Sciatic nerve (tissue), 2 donors: Measurements from ENCODE around the gene SDK1. TPM values are rescaled to one million over a fixed set of nuclear protein-coding genes. Genes with fewer than 3 reads are reported as not detected.
"Not testable (repeated sequence)": the region's sequence is repeated elsewhere in the genome, so short reads cannot be mapped to it uniquely, and the experiment has no call there.

ENCODE experiments used
- ATAC-seq: fragments of 200-7000 bp; cut with Tn5 transposase; one replicate; pipeline ENCODE4 v1.9.1; 2020; ENCODE audit warnings: mild to moderate bottlenecking, moderate library complexity
- DNase-seq: peaks from one replicate; pipeline ENCODE4 v3.0.0-alpha.2; 2020; ENCODE audit warnings: low spot score
- intact Hi-C: fragments of 100-400 bp; cut with DNase I; formaldehyde crosslinking; loops from one replicate; pipeline ENCODE4 v1.14.2; 2022
- total RNA-seq: library from RNA; stranded (reverse); fragmentation: NEBNext Ultra II Directional; extraction: Animal tissue kit (Norgen Biotek cat#: 25700); gene quantifications from one replicate; pipeline ENCODE4 v1.2.1, GENCODE V29; 2021
- donor health status: DM: no; HTN: no; CAD: no.
- donor health status: DM: no; HTN: no; CAD: no.

SDK1 gene
- total RNA-seq, 1 donor from 2014 or later: 11.2 TPM

DNA sequence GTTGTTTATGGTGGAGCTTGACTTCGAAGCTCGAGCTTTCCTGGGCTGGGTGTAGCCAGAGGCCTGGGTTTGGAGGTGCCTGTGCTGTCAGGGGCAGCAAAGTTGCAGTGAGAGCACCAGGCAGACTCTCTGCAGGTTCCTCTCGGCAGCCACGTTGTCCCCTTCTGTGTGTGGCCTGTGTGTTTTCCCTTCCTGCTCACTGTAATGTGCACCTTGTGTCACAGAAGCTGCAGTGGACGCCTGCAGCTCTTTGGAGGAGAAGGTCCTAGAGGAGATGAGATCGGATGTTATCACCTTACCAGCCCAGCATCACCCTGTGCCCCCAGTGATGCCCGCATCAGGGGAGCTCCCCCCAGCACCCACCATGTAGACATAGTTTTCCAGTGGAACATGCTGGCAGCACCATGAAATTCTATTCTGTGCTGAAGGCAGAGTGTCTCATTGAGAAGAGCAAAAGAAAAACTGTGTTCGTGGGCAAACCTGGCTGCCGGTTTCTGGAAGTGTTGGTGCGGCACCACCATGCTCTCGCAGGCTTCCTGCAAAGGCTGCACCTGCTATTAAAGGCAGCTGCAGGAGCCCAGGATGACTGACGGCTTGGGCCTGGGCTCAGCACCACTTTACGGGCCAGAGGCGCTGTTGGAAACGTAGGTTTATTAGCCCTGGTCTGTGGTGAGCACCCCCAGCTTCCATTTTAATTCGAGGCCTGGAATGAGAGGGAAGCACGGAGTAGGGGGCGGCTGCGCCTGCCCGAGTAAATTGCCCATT lies 771.3 kb downstream of the SDK1 start:
- ATAC-seq (no peak), DNase-seq (no peak)
- intact Hi-C loops: loop anchor here (10.0 kb wide), 1 partner anchor 1288 kb away; no protein-coding TSS in a partner anchor

DNA sequence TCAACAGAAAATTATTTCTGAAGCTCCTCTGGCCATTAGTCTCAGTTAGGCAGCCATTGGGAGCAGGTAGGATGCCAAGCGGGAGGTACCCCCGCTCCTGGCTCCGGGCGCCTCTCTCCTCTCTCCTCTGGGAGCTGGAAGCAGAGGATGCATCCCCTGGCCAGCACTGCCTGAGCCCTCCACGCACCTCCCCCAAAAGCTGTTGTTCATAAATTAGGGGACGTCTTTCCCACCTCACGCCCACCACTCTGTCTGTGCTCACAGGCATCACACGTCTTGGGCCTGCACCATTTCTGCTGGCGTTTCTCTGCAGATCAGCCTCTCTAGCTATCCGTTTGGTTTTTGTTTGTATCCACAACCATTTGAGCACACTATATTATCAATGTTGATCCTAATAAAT lies 772.0 kb downstream of the SDK1 start:
- DNase-seq (no peak), ATAC-seq (no peak)
- intact Hi-C loops: loop anchor here (10.0 kb wide), 1 partner anchor 1288 kb away; no protein-coding TSS in a partner anchor

DNA sequence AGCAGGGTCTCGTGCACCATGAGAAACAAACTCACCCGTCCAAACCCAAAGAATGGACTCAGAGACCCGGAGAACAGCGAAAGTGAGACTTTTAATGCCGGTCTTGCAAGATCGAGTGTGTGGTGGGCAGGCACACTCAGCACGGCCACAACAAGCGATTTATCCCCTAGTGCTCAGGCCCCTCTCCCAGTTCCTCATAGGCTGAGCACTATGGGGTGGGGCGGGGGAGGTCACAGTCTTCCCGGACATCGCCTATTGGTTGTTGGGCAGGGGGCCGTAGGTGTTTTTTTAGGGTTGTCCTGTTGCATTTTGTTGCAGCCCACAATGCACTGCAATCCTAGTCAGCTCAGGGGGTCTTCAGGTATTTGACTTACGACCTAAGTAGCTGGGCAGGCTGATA lies 772.7 kb downstream of the SDK1 start:
- intact Hi-C loops: loop anchor here (10.0 kb wide), 1 partner anchor 1289 kb away; no protein-coding TSS in a partner anchor
- DNase-seq (no peak), ATAC-seq (no peak)

DNA sequence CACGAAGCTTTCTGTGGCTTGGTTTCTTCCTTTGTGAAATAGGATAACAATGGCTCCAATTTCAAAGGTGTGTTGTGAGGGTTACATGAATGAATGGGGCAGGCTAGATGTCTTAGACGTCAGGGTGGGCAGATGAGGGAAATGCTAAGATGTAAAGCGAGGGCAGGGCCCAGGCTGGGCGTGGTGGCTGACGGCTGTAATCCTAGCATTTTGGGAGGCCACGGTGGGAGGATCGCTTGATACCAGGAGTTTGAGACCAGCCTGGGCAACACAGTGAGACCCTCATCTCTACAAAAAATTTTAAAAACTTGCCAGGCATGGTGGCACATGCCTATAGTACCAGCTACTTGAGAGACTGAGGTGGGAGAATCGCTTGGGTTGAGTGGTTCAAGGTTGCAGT lies 773.4 kb downstream of the SDK1 start:
- ATAC-seq: no peak
- DNase-seq: no peak

DNA sequence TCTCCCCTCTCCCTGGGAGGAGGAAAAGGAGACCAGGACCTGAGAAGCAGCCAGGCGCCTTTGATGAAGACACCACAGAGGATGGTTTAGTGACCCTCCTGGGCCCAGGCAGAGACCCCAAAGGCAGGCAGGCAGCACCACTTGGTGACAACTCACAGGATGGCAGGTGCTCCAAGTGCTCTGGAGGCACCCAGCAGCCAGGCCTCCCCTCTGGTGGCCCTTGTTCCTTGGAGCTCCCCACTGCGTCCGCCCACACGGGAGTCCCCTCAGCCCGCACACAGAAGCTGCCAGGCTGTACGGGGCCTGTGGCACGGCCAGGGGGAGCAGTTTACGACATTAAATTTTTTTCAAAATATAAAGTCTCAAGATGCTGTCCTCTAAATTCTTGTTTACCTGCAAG lies 773.9 kb downstream of the SDK1 start:
- intact Hi-C loops: loop anchor here (10.0 kb wide), 1 partner anchor 1290 kb away; no protein-coding TSS in a partner anchor
- no peak for ATAC-seq
- DNase-seq: no peak

More for the DNA sequence above, 773.4 kb downstream of the SDK1 start:
- intact Hi-C loops: loop anchor here (10.0 kb wide), 1 partner anchor 1290 kb away; no protein-coding TSS in a partner anchor

DNA sequence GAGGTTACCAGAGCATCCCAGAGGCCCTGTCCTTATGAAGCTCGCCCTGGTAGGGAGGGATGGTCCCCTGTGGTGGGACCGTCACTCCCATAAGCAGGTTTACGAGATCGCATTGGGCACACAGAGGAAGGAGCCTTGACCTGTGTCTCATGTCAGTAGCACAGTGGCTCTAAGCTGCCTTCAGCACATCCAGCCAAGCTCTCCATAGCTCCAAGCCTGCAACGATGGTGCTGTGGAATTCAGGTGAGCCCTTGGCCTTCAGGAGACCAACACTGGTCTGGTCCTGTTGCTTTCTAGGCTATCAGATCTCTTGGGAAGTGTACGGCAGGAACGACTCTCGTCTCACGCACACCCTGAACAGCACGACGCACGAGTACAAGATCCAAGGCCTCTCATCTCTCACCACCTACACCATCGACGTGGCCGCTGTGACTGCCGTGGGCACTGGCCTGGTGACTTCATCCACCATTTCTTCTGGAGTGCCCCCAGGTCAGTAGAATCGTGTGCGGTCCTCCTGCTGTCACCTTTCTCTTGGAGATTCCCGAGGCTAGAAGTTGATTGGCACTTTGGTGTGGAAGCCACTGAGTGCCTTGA lies 775.7 kb downstream of the SDK1 start:
- ATAC-seq (no peak), DNase-seq (no peak)
- intact Hi-C loops: loop anchor here (10.0 kb wide), 1 partner anchor 1292 kb away; no protein-coding TSS in a partner anchor

DNA sequence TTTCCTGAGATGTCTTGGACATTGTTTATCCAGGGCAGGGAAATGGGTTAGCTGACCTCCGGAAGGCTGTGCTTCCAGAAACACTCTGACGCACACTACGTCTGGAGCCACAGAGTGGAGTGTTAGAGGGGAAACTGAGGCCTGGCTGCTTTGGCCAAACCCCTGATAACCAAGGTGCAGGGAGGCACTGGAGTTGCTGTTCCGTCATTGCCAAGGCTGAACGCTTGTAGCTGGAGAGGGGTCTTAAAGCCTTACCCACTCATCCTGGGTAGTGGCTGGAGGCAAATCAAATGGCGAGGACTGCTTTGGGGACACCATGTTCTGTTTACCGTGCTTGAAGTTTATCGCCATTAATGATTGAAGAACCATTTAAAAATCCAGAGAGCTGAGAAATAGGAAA lies 776.9 kb downstream of the SDK1 start:
- ATAC-seq (no peak), DNase-seq (no peak)
- intact Hi-C loops: loop anchor here (10.0 kb wide), 1 partner anchor 1293 kb away; no protein-coding TSS in a partner anchor

DNA sequence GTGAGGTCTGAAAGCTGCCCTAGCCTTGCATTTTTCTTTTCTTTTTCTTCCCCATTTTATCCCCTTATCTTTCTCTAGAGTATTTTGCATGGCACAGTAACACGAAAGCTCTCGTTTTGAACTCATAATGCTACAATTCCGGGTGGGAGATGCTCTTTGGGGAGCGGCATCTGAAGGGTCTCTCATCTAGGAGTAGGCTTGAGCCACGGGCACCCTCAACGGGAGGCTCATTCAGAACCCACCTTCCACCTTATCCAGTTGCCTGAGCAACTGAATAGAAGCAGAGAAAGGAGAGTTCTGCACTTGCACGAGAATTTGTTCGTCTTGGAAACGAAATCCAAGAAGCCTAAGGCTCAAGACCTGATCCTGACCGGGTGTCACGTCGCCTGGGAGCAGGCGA lies 777.5 kb downstream of the SDK1 start:
- DNase-seq (no peak), ATAC-seq (no peak)
- intact Hi-C loops: loop anchor here (10.0 kb wide), 1 partner anchor 1294 kb away; no protein-coding TSS in a partner anchor

DNA sequence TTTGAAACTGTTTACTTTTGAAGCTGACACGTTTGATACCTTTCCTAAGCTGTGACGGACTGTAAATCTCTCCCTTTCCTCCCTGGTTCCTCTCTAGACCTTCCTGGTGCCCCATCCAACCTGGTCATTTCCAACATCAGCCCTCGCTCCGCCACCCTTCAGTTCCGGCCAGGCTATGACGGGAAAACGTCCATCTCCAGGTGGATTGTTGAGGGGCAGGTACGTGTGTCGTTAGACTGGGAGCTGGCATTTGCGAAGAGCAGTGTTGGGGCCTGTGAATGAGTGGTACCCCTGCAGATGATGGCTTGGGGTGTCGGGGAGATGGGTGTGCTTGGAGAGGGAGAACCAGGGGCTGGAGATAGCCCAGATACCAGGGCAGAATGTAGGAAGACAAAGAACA lies 778.3 kb downstream of the SDK1 start:
- intact Hi-C loops: loop anchor here (10.0 kb wide), 1 partner anchor 1295 kb away; no protein-coding TSS in a partner anchor
- ATAC-seq (no peak), DNase-seq (no peak)

DNA sequence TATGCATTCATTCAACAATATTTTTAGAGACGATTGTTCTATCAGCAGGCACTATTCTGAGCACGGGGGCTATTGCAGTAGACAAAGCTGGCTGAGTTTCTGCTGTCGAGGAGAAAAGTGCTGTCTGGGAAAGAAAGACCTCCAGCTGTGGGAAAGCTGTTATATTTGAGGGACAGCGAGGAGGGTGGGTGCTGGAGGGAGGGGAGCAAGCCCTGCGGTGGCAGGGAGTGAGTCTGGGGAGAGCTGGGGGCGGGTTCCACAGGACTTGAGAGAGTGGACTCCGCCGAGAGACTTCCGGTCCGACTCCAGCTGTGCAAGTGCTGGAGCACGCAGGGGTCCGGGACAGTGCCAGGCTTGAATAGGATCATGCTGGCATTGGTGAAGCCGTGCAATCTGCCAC lies 778.9 kb downstream of the SDK1 start:
- ATAC-seq (no peak), DNase-seq (no peak)
- intact Hi-C loops: loop anchor here (10.0 kb wide), 1 partner anchor 1295 kb away; no protein-coding TSS in a partner anchor

DNA sequence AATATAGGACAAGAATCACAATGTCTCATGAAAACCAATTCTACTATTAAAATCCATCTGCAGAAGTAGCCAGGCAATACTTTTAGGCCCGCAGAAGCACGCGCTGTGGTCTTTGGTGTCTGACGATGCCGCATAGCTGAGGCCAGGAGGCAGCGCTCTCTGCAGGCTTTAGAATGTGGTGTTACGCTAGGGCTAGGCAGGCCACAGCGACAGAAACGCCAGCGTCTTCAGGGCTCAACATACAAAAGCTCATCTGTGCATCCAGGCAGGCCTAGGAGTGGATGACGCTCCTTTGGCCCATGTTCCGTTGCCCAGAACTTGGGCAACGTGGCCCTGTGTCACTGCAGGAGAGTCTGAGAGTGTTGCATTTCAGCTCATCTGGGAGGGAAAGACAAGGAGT lies 779.9 kb downstream of the SDK1 start:
- no peak for ATAC-seq
- no peak for DNase-seq
- intact Hi-C loops: no loop called here

DNA sequence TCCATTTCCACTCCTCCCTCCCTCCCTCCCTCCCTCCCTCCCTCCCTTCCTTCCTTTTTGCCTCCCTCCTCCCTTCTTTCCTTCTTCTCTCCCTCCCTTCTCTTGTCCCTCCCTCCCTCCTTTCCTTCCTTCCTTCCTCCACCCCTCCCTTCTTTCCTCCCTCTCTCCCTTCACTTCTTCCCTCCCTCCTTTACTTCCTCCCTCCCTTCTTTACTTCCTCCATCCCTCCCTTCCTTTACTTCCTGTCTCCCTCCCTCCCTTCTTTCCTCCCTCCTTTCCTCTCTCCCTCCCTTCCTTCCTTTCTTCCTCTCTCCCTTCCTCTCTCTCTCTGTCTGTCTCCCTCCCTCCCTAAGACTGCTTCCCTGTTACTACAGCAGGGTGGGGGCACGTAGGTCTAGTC lies 782.5 kb downstream of the SDK1 start:
- intact Hi-C loops: no loop called here
- no peak for ATAC-seq
- DNase-seq: no peak

DNA sequence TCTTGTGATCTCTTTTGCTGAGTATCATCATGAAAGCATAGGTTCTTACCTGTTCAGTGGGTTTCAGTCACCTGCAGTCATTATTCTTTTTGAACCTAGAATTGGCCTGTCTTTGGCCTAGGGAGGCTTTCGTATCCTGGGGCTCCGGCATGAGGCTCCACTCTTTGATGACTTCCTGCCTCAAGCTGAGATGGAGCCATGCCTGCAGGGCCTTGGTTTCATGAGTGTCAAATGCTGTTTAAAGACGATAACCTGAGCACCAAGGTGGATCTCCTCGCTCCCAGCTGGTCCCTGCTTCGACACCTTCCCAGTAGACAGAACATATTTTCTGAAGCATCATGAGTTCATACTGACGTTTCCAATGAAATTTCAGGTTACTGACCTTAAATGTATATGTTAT lies 783.2 kb downstream of the SDK1 start:
- DNase-seq (no peak), ATAC-seq (no peak)
- intact Hi-C loops: no loop called here

DNA sequence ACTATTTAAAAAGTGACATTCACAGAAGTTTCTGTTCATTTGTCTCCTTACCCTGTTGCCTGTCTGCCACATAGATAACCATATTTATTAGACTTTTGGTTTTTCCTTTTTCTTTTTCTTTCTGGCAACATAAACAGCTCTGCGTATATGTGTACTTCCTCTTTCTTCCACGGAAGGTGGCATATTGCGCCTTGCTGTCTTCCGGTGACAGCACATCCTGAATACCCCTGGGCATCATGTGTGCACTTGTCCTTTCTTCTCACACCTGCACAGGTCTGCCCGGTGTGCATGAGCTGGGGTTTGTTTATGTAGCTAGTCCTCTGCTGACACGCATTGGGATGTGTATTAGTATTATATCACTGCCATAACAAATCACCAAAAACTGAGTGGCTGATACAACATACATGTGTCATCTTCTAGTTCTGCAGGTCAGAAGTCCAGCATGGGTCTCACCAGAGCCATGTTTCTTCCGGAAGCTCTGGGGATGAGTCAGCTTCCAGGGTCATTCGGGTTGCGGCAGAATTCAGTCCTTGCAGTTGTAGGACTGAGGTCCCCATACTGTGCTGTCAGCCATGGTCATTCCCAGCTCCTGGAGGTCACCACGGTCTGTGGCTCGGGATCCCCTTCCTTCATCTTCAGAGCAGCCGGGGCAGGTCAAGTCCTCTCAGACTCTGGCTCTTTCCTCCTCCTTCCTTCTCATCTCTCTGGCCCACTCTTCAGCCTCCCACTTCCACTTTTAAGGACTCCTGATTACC lies 785.1 kb downstream of the SDK1 start:
- no peak for ATAC-seq
- intact Hi-C loops: no loop called here
- DNase-seq: no peak

DNA sequence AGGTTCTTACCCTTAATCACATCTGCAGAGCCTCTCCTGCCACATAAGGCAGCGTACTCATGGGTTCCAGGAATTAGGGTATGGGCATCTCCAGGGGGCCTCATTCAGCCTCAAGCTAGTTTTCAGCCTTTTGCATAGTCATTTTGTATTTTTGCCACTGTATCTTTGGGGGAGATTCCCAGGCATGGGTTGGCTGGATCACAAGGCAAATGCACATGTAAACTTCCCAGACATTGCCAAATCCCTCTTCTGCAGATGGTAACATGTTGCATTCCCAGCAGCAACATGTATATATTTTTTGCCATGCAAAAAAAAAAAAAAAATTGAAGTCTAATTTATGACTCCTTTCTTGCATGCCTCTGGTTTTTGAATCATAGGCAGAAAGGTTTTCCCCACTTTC lies 785.7 kb downstream of the SDK1 start:
- no peak for DNase-seq
- intact Hi-C loops: no loop called here
- ATAC-seq: no peak

DNA sequence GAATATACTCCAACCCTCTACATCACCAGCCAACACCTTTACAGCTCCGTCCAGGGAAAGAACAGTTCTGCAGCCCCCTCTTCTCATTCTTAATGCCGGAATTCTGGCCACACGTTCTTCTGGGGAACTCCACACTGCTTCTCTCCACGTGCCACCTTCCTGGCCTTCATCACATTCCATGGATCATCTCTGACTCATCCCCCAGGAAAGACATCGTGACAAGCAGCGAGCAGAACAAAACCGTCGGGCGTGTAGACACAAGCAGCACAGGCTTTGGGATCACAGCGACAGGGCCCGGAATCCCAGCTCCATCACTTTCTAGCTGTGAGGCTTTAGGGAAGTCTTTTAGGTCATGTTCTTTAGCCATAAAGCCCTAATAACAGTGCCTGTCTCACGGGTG lies 790.7 kb downstream of the SDK1 start:
- DNase-seq (no peak), ATAC-seq (no peak)
- intact Hi-C loops: no loop called here

DNA sequence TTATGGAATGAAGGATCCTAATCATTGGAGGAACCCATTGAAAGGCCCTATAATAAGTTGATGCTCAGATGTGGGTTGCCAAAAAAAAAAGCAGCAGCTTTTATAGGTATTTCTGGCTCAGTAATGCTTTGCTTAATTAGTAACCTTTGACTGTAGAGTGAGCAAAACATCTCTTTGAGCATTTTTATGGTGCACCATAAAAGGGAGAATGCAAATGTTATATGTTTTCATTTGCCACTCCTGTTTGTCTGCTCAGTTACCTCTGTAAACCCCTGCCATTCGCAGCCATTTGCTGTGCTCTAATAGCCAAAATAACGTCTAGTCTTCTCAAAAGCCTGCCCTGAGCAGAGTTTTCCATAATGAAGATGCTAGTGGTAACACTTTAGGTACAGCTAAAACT lies 792.0 kb downstream of the SDK1 start:
- intact Hi-C loops: no loop called here
- no peak for ATAC-seq
- no peak for DNase-seq

DNA sequence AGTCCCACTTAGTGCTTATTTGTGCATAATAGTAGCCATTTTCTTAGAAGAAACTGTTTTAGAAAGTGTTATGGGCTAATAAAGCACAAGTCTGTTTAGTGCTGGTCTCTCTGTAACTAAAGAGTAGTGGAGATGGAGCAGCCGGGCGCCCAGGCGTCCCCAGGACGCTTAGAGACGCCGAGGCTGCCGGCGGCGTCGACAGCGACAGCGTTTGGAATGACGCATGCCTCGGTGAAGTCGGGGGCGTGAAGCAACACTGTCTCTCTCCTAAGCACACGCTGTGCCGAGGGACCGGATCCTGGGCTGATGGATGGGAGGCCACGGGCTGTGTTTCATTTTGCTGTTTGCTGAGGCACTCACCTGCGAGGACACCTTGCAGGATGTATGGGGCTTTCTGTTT lies 792.4 kb downstream of the SDK1 start:
- ATAC-seq: no peak
- DNase-seq: no peak
- intact Hi-C loops: no loop called here

DNA sequence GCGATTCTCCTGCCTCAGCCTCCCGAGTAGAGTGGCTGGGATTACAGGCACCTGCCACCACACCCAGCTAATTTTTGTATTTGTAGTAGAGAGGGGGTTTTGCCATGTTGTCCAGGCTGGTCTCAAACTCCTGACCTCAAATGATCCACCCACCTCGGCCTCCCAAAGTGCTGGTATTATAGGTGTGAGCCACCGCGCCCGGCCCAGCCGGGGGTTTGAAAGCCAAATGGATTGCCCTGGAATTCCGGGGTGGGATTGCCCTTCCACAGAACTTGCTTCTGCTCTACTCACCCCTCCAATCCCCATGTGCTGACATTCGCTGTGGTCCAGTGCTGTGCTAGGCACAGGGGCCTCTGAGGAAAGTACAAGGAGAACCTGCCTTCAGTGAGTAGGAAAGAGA lies 793.1 kb downstream of the SDK1 start:
- intact Hi-C loops, DNase-seq, ATAC-seq: not testable (repeated sequence)
